ENCODE data around the gene MIS18BP1. TPM values are rescaled to one million over a fixed set of nuclear protein-coding genes. Genes with fewer than 3 reads are reported as not detected.
A peak's percentile ranks its signal among the peaks of the same experiment; 100 is the strongest.
"Not testable (repeated sequence)": the region's sequence is repeated elsewhere in the genome, so short reads cannot be mapped to it uniquely, and the experiment has no call there.

The MIS18BP1 gene
- 13.3 and 21.6 TPM in 2 replicates for total RNA-seq (2014; rRNA removed; shearing (Covaris generic))

- peak; percentile 93 for DNase-seq (ENCODE audit: low read depth)
Measured at GRCh38 chr14:45253070-45253753, at the start of gene MIS18BP1. Gene MIS18BP1 (minus strand): TSS chr14:45253202. CDS start chr14:45247286, 5,916 bp downstream.

GRCh38 chr14:45298423-45299117 lies 45.6 kb upstream of the MIS18BP1 start:
- DNase-seq (ENCODE audit: low read depth), result no peak

DNA sequence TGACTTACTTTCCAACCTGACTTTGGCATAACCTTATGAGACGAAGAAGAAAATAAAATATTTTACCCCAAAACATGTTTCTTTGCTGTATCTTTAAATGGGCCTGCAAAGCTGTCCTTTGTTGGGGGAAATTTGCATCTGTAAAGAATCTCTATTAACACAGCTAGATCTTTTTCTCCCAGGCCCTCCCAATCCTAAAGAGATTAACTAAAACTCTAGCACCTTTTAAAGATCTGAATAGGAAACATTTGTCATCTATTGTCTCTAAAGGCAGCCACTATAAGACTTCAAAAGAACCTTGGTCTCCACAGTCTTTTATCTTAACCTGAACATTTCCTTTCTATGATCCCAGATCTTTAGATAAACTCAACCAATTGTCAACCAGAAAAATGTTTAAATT lies 41.8 kb upstream of the MIS18BP1 start:
- not testable (repeated sequence) for DNase-seq (ENCODE audit: low read depth)

DNA sequence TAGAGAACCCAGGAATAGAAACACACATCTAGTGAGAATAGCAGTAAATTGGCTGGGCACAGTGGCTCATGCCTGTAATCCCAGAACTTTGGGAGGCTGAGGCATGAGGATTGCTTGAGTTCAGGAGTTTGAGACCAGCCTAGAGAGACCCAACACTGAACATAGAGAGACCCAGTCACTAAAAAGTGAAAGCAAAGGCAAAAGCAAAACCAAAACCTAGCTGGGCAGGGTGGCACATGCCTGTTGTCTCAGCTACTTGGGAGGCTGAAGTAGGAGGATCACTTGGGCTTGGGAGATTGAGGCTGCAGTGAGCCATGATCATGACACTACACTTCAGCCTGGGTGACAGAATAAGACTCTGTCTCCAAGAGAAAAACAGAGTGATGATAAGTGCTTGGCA lies 37.5 kb upstream of the MIS18BP1 start:
- DNase-seq (ENCODE audit: low read depth), result no peak

GRCh38 chr14:45287610-45288009 lies 34.6 kb upstream of the MIS18BP1 start:
- no peak for DNase-seq (ENCODE audit: low read depth)

DNA sequence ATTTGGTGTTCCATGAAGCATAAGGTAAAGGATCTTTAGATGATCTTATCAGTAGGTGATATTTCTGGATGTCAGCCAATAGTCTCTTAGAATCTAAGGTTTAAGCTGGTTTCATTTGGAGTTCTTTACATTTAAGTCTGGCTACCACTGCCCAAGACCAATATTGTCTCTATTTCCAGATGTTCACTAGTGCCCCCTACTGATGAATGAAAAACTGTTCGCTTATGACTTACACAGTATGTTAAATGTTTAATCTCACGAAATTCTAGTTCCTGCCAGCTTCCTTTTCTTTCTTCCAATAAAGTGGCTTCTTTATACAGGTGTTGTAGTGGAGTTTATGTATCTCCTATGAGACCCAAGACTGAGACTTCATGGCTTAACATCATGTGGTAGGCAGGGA lies 31.8 kb upstream of the MIS18BP1 start:
- no peak for DNase-seq (ENCODE audit: low read depth)

DNA sequence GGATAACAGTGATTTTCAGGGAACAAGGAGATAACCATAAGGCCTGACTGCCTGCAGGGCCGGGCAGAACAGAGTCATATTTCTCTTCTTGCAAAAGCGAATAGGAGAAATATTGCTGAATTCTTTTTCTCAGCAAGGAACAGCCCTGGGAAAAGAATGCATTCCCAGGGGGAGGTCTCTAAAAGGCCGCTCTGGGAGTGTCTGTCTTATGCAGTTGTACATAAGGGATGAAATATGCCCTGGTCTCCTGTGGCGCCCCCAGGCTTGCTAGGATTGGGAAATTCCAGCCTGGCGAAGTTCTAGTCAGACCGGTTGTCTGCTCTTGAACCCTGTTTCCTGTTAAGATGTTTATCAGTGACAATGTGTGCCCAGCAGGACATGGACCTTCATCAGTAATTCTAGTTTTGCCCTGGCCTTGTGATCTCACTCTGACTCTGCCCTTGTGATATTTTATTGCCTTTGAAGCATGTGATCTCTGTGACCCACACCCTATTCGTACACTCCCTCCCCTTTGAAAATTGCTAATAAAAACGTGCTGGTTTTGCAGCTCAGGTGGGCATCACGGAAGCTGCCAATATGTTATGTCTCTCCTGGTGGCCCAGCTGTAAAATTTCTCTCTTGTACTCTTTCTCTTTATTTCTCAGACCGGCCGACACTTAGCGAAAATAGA lies 28.9 kb upstream of the MIS18BP1 start:
- DNase-seq (ENCODE audit: low read depth), result not testable (repeated sequence)

GRCh38 chr14:45271858-45272537 lies 19.0 kb upstream of the MIS18BP1 start:
- DNase-seq (ENCODE audit: low read depth), result no peak

GRCh38 chr14:45270031-45270430 lies 17.0 kb upstream of the MIS18BP1 start:
- DNase-seq (ENCODE audit: low read depth), result no peak

- no peak for DNase-seq (ENCODE audit: low read depth)
Measured at GRCh38 chr14:45267071-45267470, 14.1 kb upstream of the MIS18BP1 start.

- DNase-seq (ENCODE audit: low read depth), result no peak
Measured at GRCh38 chr14:45262637-45263036, 9.6 kb upstream of the MIS18BP1 start.

GRCh38 chr14:45261209-45261608 lies 8.2 kb upstream of the MIS18BP1 start:
- DNase-seq (ENCODE audit: low read depth), result peak; percentile 50

DNA sequence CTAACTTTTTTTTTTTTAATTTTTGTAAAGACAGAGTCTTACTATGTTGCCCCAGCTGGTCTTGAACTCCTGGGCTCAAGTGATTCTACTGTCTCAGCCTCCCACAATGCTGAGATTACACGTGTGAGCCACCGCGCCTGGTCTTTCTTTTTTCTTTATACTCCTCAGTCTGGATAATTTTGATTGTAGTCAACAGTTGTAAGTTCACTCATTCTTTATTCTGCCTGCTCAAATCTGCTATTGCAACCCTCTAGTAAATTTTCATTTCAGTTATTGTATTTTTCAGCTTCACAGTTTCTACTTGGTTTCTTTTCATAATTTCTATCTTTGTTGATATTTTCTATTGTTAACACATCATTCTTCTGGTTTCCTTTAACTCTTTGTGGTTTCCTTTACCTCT lies 5.8 kb upstream of the MIS18BP1 start:
- no peak for DNase-seq (ENCODE audit: low read depth)

- no peak for DNase-seq (ENCODE audit: low read depth)
Measured at GRCh38 chr14:45258073-45258472, 5.1 kb upstream of the MIS18BP1 start.

GRCh38 chr14:45254771-45255170 lies 1.8 kb upstream of the MIS18BP1 start:
- DNase-seq (ENCODE audit: low read depth), result no peak

DNA sequence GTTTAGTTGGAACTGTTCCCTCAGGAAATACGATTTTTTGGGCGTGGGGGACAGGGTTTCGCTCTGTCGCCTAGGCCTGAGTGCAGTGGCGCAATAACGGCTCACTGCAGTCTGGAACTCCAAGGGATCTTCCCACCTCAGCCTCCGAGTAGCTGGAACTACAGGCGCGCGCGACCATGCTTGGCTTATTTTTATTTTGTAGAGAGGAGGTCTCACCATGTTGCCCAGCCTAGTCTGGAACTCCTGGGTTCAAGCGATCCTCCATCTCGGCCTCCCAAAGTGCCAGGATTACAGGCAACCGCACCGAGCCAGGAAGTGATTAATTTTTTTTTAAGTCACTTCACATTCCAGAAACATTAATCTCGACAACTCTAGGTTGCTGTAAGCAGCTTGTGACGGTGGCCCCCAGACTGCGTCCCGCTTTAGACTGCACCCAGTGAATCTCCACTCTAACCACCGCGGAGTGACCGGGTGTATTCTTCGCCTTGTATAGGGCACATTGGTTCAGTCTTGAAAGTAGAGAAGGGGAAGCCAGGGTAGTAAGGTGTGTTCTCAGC lies 830 bp upstream of the MIS18BP1 start:
- DNase-seq (ENCODE audit: low read depth), result no peak

GRCh38 chr14:45252366-45253069 lies 484 bp downstream of the MIS18BP1 start:
- peak; percentile 30 for DNase-seq (ENCODE audit: low read depth)

- DNase-seq (ENCODE audit: low read depth), result peak; percentile 30
Measured at GRCh38 chr14:45251912-45252311, 1.1 kb downstream of the MIS18BP1 start.

- peak; percentile 89 for DNase-seq (ENCODE audit: low read depth)
Measured at GRCh38 chr14:45249856-45250575, 3.0 kb downstream of the MIS18BP1 start.

DNA sequence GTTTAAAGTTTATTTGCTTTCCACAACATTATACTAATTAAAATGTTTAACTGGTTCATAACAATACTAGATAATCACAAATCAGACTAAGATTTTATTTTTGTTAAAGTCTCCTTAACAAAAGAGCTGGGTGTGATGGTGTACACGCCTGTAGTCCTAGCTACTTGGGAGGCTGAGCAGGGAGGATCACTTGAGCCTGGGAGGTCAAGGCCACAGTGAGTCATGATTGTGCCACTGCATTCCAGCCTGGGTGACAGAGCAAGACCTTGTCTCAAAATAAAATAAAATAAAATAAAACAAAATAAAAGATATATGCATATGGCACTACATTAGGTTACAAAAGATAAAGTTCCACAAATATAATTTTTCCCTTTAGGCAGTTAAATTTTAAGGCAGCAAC lies 5.6 kb downstream of the MIS18BP1 start:
- DNase-seq (ENCODE audit: low read depth), result peak; percentile 41

DNA sequence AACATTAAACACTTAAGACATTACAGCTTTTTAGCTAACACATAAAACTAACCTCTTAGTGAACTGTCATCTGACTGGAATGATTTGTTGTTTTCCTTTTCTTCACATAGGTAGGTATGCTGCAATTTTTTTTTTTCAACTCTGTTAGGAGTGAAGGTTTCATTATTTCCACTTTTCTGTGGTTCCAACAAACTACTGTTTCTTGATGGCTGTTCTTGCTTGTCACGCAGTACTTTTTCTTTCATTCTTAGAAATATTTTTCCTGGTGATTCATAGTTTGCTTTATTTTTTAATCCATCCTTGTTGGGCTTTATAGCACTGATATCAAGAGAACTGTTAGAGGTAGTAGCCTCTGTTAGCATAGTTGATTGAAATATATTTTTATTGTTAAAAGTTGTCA lies 6.3 kb downstream of the MIS18BP1 start:
- DNase-seq (ENCODE audit: low read depth), result peak; percentile 31

All from M059J (cell line).